Measurements from ENCODE around the gene ILRUN.
"Not testable (repeated sequence)": the region's sequence is repeated elsewhere in the genome, so short reads cannot be mapped to it uniquely, and the experiment has no call there.

Gene ILRUN

GRCh38 chr6:34664256-34664971, 32.2 kb downstream of the ILRUN start:
- DNase-seq (ENCODE audit: low read depth) = no peak

GRCh38 chr6:34663831-34664255, 32.7 kb downstream of the ILRUN start:
- no peak for DNase-seq (ENCODE audit: low read depth)

- DNase-seq (ENCODE audit: low read depth) = no peak
Measured at GRCh38 chr6:34663371-34663770, 33.2 kb downstream of the ILRUN start.

DNA sequence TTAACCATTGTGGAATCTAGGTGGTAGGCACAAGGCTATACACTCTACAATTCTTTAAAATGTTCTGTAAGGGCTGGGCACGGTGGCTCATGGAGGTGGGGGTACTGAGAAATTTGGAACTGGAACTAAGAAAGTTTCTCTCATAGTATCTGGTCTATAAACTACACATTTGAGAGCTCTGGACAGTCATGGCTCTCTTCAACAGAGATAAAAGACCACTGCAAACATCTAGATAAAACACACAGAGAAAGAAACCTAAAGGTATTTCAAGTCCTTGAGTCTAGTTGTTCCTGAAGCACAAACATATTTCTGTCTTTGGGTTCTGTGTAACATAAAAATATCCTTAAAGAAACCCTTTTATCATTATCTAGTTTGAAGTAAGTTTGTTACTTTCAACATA, 35.2 kb downstream of the ILRUN start:
- DNase-seq (ENCODE audit: low read depth) = no peak

DNA sequence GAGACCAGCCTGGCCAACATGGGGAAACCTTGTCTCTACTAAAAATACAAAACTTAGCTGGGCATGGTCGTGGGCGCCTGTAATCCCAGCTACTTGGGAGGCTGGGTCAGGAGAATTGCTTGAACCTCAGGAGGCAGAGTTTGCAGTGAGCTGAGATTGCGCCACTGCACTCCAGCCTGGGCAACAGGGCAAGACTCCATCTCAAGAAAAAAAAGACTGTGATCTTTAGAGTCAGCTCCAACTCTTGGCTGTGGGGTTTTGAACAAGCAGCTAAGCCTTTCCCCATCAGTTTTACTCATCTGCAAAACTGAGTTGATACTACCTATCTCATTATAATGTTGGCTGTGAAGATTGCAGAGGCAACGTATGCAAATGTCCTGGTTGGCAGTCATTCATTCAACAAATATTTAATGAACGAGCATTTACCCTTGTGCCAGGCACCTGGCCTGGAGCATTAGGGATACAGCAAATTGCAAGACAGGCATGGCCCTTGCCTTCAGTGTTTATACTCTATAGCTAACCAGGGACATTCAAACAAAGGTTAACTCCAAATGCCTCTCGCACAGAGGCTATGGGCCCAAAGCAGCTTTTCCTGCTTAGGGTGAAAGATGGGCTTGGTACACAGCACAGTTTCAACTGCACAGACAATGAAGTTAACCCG, 37.8 kb downstream of the ILRUN start:
- no peak for DNase-seq (ENCODE audit: low read depth)

GRCh38 chr6:34657979-34658480, 38.5 kb downstream of the ILRUN start:
- not testable (repeated sequence) for DNase-seq (ENCODE audit: low read depth)

DNA sequence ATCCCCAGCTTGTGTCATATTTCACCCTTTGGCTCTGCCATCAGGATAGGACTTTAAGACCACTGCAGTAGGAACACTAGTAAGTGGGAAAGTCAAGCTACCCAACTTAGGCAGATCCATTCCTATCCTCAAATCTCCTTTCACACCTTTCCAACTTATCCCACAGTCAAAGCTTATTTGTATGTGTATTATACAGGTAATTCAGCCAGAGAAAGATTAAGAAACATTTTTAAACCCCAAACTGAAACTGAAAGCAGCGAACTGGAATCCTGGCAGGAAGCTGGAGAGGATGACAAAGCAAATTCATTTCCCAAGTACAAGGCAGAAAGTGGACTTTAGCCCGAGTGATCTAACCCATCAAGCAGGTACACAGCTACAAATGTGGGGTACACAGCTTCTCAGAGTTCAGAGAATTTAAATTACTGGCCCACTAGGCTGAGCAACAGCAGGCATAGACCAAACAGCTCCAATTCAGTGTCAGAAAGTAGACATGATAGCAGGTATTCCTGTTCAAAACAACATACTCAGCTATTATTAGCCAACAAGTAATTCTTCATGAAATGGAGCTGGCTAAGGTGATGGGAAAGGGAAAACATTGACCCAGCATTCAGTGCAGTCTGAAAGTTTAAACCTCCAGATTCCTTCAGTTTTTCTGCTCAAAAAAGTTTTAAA, 39.1 kb downstream of the ILRUN start:
- peak; percentile 69 for DNase-seq (ENCODE audit: low read depth)

- DNase-seq (ENCODE audit: low read depth) = no peak
Measured at GRCh38 chr6:34657037-34657306, 39.6 kb downstream of the ILRUN start.

DNA sequence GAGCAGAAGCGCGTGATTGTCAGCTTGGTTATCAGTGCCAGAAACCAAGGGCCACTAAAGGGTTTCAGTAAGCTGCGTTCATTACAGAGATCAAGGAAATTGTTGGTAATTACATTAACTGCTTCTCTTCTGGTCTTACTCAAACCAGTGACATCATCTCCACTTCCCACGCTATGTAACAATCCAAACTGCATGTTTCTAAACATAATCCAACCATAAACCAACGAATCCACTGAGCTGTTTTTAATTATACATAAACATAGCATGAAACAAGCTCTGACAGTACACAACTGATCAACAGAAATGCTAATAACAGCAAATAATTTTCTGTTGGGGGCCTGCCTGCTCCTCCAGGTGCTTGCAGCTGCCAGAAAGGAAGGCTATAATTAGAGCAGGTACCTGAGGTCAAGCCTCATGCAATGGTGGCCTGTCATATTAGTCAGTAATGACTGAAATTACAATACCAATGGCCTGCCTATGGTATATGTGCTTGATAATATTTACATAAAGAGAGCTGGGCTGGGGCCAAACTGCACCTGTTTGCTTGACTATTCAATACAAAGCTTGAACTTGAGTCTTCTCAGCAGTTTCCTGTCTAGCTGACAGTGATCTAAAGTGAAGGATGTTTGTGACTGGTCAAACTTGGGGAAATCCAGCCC, 40.1 kb downstream of the ILRUN start:
- no peak for DNase-seq (ENCODE audit: low read depth)

GRCh38 chr6:34655876-34656377, 40.6 kb downstream of the ILRUN start:
- DNase-seq (ENCODE audit: low read depth) = not testable (repeated sequence)

- DNase-seq (ENCODE audit: low read depth) = no peak
Measured at GRCh38 chr6:34654061-34654710, 42.4 kb downstream of the ILRUN start.

GRCh38 chr6:34652263-34652662, 44.3 kb downstream of the ILRUN start:
- DNase-seq (ENCODE audit: low read depth) = no peak

DNA sequence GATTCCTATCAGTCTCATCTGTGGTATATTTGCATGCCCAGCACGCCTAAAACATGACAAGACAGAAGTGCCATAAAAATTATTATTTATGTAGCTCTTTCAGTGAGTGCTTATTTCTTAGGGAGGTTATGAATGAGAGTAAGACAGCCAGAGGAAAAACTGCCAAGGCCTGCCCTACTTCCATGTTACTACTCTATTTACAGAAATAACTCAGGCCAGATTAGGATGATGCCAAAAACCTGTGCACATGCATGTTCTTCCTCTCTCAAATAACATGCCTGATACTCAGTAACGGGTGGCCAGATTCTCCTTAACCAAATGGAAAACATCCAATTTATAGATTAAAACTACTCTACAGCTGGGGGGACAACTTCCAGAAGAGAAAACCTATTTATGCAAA, 45.7 kb downstream of the ILRUN start:
- DNase-seq (ENCODE audit: low read depth) = no peak

DNA sequence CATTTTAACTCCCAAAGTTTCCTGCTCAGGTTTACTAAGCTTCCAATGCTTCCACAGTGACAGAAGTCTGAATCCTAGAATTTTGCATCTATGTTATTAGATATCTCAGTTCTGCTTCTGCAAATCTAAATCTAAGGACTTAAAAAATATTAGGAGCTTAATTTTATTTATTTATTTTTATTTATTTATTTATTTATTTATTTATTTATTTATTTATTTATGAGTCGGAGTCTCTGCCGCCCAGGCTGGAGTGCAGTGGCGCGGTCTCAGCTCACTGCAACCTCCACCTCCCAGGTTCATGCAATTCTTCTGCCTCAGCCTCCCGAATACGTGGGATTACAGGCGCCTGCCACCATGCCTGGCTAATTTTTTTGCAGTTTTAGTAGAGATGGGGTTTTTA, 46.3 kb downstream of the ILRUN start:
- DNase-seq (ENCODE audit: low read depth) = not testable (repeated sequence)

DNA sequence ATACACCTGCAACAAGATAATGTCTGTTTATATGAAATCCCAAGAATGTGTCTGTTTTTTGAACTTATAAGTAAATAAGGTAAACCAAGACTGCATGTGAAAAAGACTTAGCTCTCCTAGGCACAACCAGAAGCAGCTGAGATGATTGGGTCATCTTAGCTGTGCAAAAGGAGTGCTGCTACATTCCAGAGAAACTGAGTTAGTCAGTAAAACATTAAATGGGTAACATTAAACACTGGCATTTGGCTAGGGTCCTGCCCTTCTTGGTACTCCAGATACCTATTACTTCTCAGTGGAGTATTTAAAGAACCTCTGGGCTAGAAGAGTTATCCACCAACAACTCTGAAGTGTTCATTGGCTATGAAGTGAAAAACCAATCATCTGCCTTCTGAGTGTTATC, 47.8 kb downstream of the ILRUN start:
- no peak for DNase-seq (ENCODE audit: low read depth)

All from HS-27A (cell line).